KMS-11 (cell line): ENCODE measurements around the gene MSGN1.

Experiments used
- H2AFZ ChIP-seq: fragments of 200-600 bp; sonication (generic); 2 replicates; pipeline ENCODE4 v1.6.1; 2016; ENCODE audit warnings: antibody characterized with exemption, mixed run types, low read depth
- H3K27ac ChIP-seq: fragments of 200-600 bp; sonication (generic); 2 replicates; pipeline ENCODE4 v1.6.1; 2016; ENCODE audit warnings: mild to moderate bottlenecking, mixed run types
- H3K27me3 ChIP-seq: fragments of 200-600 bp; sonication (generic); 2 replicates; pipeline ENCODE4 v1.6.1; 2017; ENCODE audit warnings: mild to moderate bottlenecking, low read depth, mixed run types, moderate library complexity; ENCODE audit not compliant: insufficient read depth
- H3K36me3 ChIP-seq: fragments of 200-600 bp; sonication (generic); 2 replicates; pipeline ENCODE4 v1.6.1; 2017; ENCODE audit warnings: mild to moderate bottlenecking, mixed run types; ENCODE audit not compliant: insufficient read depth
- H3K4me1 ChIP-seq: fragments of 200-600 bp; sonication (generic); 2 replicates; pipeline ENCODE4 v1.6.1; 2016; ENCODE audit warnings: mild to moderate bottlenecking, low read depth, mixed run types; ENCODE audit not compliant: poor library complexity, severe bottlenecking
- H3K4me2 ChIP-seq: fragments of 200-600 bp; sonication (generic); 2 replicates; pipeline ENCODE4 v1.7.0; 2016; ENCODE audit warnings: mild to moderate bottlenecking, mixed run types
- H3K4me3 ChIP-seq: fragments of 200-600 bp; sonication (generic); IDR thresholded peaks from 2 replicates; pipeline ENCODE4 v1.6.1; 2017; ENCODE audit warnings: low read depth, low read length, mixed read lengths; ENCODE audit not compliant: insufficient read depth
- H3K79me2 ChIP-seq: fragments of 200-600 bp; sonication (generic); 2 replicates; pipeline ENCODE4 v1.6.1; 2016; ENCODE audit warnings: low read depth, mixed run types; ENCODE audit not compliant: insufficient read depth
- H3K9ac ChIP-seq: fragments of 200-600 bp; sonication (generic); 2 replicates; pipeline ENCODE4 v1.6.1; 2016; ENCODE audit warnings: mild to moderate bottlenecking, mixed run types
- H4K20me1 ChIP-seq: fragments of 200-600 bp; sonication (generic); 2 replicates; pipeline ENCODE4 v1.6.1; 2016; ENCODE audit warnings: mild to moderate bottlenecking, mixed run types; ENCODE audit not compliant: insufficient read depth
- CTCF ChIP-seq: fragments of 200-600 bp; sonication (generic); conservative IDR thresholded peaks from 2 replicates; pipeline ENCODE4 v1.6.1; 2017; ENCODE audit warnings: low read depth, mild to moderate bottlenecking, antibody characterized with exemption, low read length, moderate library complexity, mixed read lengths

MSGN1 gene

DNA sequence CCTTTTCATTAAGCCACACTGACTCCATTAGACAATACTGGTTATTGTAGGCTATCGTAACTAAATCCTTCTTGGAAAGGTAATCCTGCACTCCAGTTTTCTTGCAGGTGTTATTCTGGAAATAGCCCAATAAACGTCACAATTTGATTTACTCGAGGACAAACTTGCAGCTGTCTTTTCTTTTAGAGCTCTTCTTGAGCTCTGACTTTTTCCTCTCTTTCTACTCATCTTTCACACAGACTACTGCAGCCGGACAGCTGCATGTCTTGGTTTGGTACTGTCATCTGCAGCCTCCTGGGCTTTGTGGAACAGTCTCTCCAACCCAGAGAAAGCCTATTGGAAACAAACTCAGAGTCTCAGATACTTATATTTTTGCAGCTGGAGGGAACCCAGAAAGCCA is 23.0 kb upstream of the MSGN1 start:
- Histone ChIP-seq H3K27ac (no peak overlapping the region), H3K27me3 (no peaks in the 10 kb centered on the region), H3K4me2 (peak overlapping the region; percentile 33; the same call in 1 of the 2 replicates), H3K4me3 (no peak overlapping the region), H3K79me2 (no peaks in the 10 kb centered on the region), H4K20me1 (no peaks in the 10 kb centered on the region), H3K4me1 (peaks cover 40% of the 10 kb centered on the region), H3K36me3 (no peaks in the 10 kb centered on the region), H2AFZ (no peak overlapping the region), H3K9ac (no peak overlapping the region)
- no peak for TF ChIP-seq CTCF

DNA sequence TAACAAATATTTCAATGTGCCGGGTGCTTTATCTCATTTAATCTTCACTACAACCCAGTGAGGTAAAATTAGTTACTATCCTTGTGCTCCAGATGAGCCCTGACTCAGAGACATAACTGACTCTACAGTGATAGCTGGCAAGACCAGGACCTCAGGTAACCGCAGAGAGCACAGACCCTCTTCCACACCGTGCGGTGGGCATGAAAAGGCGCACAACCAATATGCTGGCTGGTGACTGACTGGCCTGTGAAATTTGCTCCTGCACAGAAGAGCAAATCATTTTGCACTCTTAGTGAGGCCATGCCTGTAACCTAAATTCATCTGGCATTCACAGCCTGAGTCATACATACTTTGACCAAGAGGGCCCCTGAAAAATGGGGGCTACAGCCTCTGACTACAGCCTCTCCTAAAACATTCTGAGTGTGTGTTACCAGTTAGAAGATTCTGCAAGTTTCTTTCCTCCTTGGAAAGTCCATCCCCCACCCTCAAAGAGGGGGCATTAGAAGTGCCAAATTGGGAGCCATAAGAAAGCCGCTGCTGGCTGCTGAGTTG is 22.4 kb upstream of the MSGN1 start:
- Histone ChIP-seq H4K20me1 (no peaks in the 10 kb centered on the region), H3K36me3 (no peaks in the 10 kb centered on the region), H3K4me1 (peaks cover 34% of the 10 kb centered on the region), H3K4me3 (no peak overlapping the region), H3K79me2 (no peaks in the 10 kb centered on the region), H3K9ac (no peak overlapping the region), H3K4me2 (peak overlapping the region; percentile 33; the same call in 1 of the 2 replicates), H3K27me3 (no peaks in the 10 kb centered on the region), H2AFZ (no peak overlapping the region), H3K27ac (no peak overlapping the region)
- no peak for TF ChIP-seq CTCF

DNA sequence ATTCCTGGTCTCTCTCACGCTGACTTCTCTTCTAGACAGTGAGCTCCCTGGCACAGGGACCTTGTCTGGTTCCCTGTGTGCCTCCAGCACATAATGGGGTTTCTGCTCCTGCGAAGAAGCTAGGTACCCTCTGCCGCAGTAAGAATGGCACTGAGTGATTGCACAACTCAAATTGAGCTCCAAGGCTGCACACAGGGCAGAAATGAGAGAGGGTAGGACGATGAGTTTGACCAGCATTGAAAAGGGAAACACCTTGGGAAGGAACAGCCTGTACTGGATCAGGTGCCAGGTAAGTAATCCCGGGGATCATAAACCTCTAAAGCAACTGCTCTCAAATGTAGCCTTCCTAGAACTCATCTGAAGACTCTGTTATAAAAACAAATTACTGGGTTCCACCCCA is 21.0 kb upstream of the MSGN1 start:
- Histone ChIP-seq H3K27ac (no peak overlapping the region), H3K27me3 (no peaks in the 10 kb centered on the region), H3K4me1 (peaks cover 31% of the 10 kb centered on the region), H4K20me1 (no peaks in the 10 kb centered on the region), H3K4me3 (no peak overlapping the region), H2AFZ (no peak overlapping the region), H3K4me2 (no peak overlapping the region), H3K9ac (no peak overlapping the region), H3K79me2 (no peaks in the 10 kb centered on the region), H3K36me3 (no peaks in the 10 kb centered on the region)
- no peak for TF ChIP-seq CTCF

- Histone ChIP-seq H3K27ac (no peak overlapping the region), H2AFZ (no peak overlapping the region), H3K4me3 (no peak overlapping the region), H3K79me2 (no peaks in the 10 kb centered on the region), H4K20me1 (no peaks in the 10 kb centered on the region), H3K27me3 (no peaks in the 10 kb centered on the region), H3K4me2 (no peak overlapping the region), H3K36me3 (no peaks in the 10 kb centered on the region), H3K9ac (no peak overlapping the region), H3K4me1 (peaks cover 7% of the 10 kb centered on the region)
- TF ChIP-seq CTCF, result no peak
Observed at GRCh38 chr2:17798338-17798737, 17.9 kb upstream of the MSGN1 start.
